ENCODE results near the gene FCHO2.

DNA sequence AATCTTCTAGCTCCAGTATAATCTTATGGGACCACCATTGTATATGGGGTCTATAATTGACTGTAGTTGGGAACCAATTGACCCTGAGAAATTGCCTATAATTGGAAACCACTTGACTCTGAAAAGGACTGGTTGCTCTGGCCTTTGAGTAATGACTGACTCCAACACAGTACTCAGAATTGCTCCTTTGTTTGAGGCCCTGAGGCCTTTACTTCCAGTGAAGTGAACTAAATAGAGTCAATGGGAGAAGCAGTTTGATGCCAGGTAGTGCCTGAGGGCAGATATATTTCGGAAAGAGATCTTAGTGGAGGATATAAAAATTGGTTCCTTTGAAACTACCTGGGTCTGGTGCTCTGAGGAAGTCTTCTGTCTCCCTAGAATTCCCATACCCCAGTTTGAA, 148.5 kb downstream of the FCHO2 start:
- no peak for TF ChIP-seq GATA2 (IDR thresholded peaks at IDR 0.05; ENCODE audit: low read depth, low read length)
- no peak for TF ChIP-seq GATA3 (IDR thresholded peaks at IDR 0.05; ENCODE audit: low read depth, low read length)
